Neural cell (in vitro differentiated cells): ENCODE data around the gene ECT2L.

Experiments
- EP300 ChIP-seq: fragments of 450-650 bp; conservative IDR thresholded peaks from 2 replicates; pipeline ENCODE4 v1.6.1; 2014; ENCODE audit warnings: antibody characterized with exemption, mild to moderate bottlenecking, moderate library complexity; ENCODE audit not compliant: poor library complexity, severe bottlenecking
- EZH2 ChIP-seq: fragments of 200-600, 300-800 bp; shearing (Covaris generic), sonication (generic); IDR thresholded peaks from 2 replicates; pipeline ENCODE4 v1.6.1; 2014; ENCODE audit warnings: antibody characterized with exemption, low read length, borderline replicate concordance, mild to moderate bottlenecking; ENCODE audit not compliant: insufficient read depth, poor library complexity, severe bottlenecking
- MXI1 ChIP-seq: fragments of 450-650 bp; conservative IDR thresholded peaks from 2 replicates; pipeline ENCODE4 v1.6.1; 2014; ENCODE audit warnings: antibody characterized with exemption, mild to moderate bottlenecking; ENCODE audit not compliant: poor library complexity, severe bottlenecking
- POLR2AphosphoS5 ChIP-seq: IDR thresholded peaks from 2 replicates; pipeline ENCODE4 v1.6.1; 2012
- RAD21 ChIP-seq: fragments of 450-650 bp; conservative IDR thresholded peaks from 2 replicates; pipeline ENCODE4 v1.6.1; 2014; ENCODE audit warnings: antibody characterized with exemption, mild to moderate bottlenecking, moderate library complexity
- REST ChIP-seq: IDR thresholded peaks from 2 replicates; pipeline ENCODE4 v1.6.1; 2012; ENCODE audit warnings: borderline replicate concordance
- TF ChIP-seq, protein P1 (sequence below): fragments of 450-650 bp; IDR thresholded peaks from 2 replicates; pipeline ENCODE4 v1.5.1; 2014; ENCODE audit warnings: antibody characterized with exemption, mild to moderate bottlenecking, moderate library complexity; ENCODE audit not compliant: poor library complexity, severe bottlenecking

DNA sequence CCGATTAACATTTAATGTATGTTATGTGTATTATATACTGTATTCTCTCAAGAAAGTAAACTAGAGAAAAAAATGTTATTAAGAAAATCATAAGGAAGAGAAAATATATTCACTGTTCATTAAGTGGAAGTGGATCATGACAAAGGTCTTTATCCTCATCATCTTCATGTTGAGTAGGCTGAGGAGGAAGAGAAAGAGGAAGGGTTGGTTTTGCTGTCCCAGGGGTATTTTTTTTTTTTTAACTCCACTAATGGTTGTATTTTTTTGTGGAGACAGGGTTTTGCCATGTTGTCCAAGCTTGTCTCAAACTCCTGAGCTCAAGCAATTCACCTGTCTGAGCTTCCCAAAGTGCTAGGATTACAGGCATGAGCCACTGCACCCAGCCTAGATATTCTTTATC lies 11.0 kb downstream of the ECT2L start:
- TF ChIP-seq, protein P1, sequence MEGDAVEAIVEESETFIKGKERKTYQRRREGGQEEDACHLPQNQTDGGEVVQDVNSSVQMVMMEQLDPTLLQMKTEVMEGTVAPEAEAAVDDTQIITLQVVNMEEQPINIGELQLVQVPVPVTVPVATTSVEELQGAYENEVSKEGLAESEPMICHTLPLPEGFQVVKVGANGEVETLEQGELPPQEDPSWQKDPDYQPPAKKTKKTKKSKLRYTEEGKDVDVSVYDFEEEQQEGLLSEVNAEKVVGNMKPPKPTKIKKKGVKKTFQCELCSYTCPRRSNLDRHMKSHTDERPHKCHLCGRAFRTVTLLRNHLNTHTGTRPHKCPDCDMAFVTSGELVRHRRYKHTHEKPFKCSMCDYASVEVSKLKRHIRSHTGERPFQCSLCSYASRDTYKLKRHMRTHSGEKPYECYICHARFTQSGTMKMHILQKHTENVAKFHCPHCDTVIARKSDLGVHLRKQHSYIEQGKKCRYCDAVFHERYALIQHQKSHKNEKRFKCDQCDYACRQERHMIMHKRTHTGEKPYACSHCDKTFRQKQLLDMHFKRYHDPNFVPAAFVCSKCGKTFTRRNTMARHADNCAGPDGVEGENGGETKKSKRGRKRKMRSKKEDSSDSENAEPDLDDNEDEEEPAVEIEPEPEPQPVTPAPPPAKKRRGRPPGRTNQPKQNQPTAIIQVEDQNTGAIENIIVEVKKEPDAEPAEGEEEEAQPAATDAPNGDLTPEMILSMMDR, result no peak
- TF ChIP-seq MXI1, result no peak
- no peak for TF ChIP-seq EZH2
- no peak for TF ChIP-seq RAD21
- no peak for TF ChIP-seq EP300
- no peak for TF ChIP-seq POLR2AphosphoS5
- TF ChIP-seq REST, result no peak
